Muscle layer of duodenum (tissue), 2 donors: ENCODE measurements around the gene TAF5L.
A peak's percentile ranks its signal among the peaks of the same experiment; 100 is the strongest.

Experiments used
- H3K27ac ChIP-seq: one replicate; pipeline ENCODE4 v1.7.0; 2013; ENCODE audit warnings: mild to moderate bottlenecking, low read length
- H3K27me3 ChIP-seq: one replicate; pipeline ENCODE4 v1.7.0; 2013; ENCODE audit warnings: low read depth, mild to moderate bottlenecking, control low read depth, low read length
- H3K36me3 ChIP-seq, 2 donors: one replicate each; pipeline ENCODE4 v1.7.0; 2013; ENCODE audit warnings: low read length in 2 of 2, control low read depth in 1 of 2, mild to moderate bottlenecking in 1 of 2; ENCODE audit not compliant: insufficient read depth in 2 of 2, control insufficient read depth in 1 of 2
- H3K4me1 ChIP-seq, 2 donors: one replicate each; pipeline ENCODE4 v1.7.0; 2013; ENCODE audit warnings: low read length in 2 of 2, mild to moderate bottlenecking in 2 of 2, control low read depth in 1 of 2, moderate library complexity in 1 of 2; ENCODE audit not compliant: insufficient read depth in 2 of 2, control insufficient read depth in 1 of 2
- H3K4me3 ChIP-seq, 2 donors: one replicate each; pipeline ENCODE4 v1.7.0; 2013; ENCODE audit warnings: low read length in 2 of 2, low read depth in 1 of 2, mild to moderate bottlenecking in 1 of 2
- H3K9me3 ChIP-seq, 2 donors: one replicate each; pipeline ENCODE4 v1.7.0; 2013; ENCODE audit warnings: low read length in 2 of 2, control low read depth in 1 of 2, mild to moderate bottlenecking in 1 of 2; ENCODE audit not compliant: control insufficient read depth in 1 of 2
- donor health status: healthy.

TAF5L gene

GRCh38 chr1:229625915-229626831 is at the start of gene TAF5L, which contains the start of gene URB2:
TAF5L (minus strand) TSS chr1:229626122; CDS start chr1:229614482, 11,640 bp downstream.
URB2 (plus strand) TSS chr1:229626247; CDS start chr1:229627634, 1,387 bp downstream.
- H3K36me3 ChIP-seq = no peaks in the 10 kb centered on the region
- no peaks in the 10 kb centered on the region for H3K27me3 ChIP-seq
- H3K9me3 ChIP-seq = no peaks in the 10 kb centered on the region
- H3K4me1 ChIP-seq = peaks cover 14 to 26% of the 10 kb centered on the region in 2 donors
- peak within 1 kb of the TSS; percentile 40 for H3K27ac ChIP-seq
- peak within 1 kb of the TSS; percentile 91 for H3K4me3 ChIP-seq

- H3K36me3 ChIP-seq = no peaks in the 10 kb centered on the region
- H3K4me1 ChIP-seq = no peaks in the 10 kb centered on the region
- H3K27ac ChIP-seq = no peak overlapping the region
- H3K9me3 ChIP-seq = no peaks in the 10 kb centered on the region
- no peaks in the 10 kb centered on the region for H3K27me3 ChIP-seq
- H3K4me3 ChIP-seq = no peak overlapping the region
These were observed 49.5 kb upstream of the TAF5L start for GRCh38 chr1:229675396-229675795.

- no peak overlapping the region for H3K4me3 ChIP-seq
- H3K9me3 ChIP-seq = no peaks in the 10 kb centered on the region
- H3K4me1 ChIP-seq = no peaks in the 10 kb centered on the region
- H3K27ac ChIP-seq = no peak overlapping the region
- H3K36me3 ChIP-seq = no peaks in the 10 kb centered on the region
- H3K27me3 ChIP-seq = no peaks in the 10 kb centered on the region
These were observed 48.1 kb upstream of the TAF5L start for GRCh38 chr1:229674042-229674441.

- no peak overlapping the region for H3K27ac ChIP-seq
- H3K4me3 ChIP-seq = no peak overlapping the region
- H3K36me3 ChIP-seq = no peaks in the 10 kb centered on the region
- H3K4me1 ChIP-seq = no peaks in the 10 kb centered on the region
- H3K27me3 ChIP-seq = no peaks in the 10 kb centered on the region
- H3K9me3 ChIP-seq = no peaks in the 10 kb centered on the region
These were observed 46.3 kb upstream of the TAF5L start for GRCh38 chr1:229672246-229672645.

GRCh38 chr1:229671310-229671709 is 45.4 kb upstream of the TAF5L start:
- Histone ChIP-seq H3K9me3 (no peaks in the 10 kb centered on the region), H3K4me3 (no peak overlapping the region)

GRCh38 chr1:229669333-229669732 is 43.4 kb upstream of the TAF5L start:
- no peaks in the 10 kb centered on the region for H3K4me1 ChIP-seq
- no peaks in the 10 kb centered on the region for H3K9me3 ChIP-seq
- H3K4me3 ChIP-seq = no peak overlapping the region
- H3K36me3 ChIP-seq = no peaks in the 10 kb centered on the region
- H3K27ac ChIP-seq = no peak overlapping the region
- H3K27me3 ChIP-seq = no peaks in the 10 kb centered on the region

More at GRCh38 chr1:229671310-229671709, 45.4 kb upstream of the TAF5L start:
- Histone ChIP-seq H3K27me3 (no peaks in the 10 kb centered on the region), H3K27ac (no peak overlapping the region), H3K4me1 (no peaks in the 10 kb centered on the region), H3K36me3 (no peaks in the 10 kb centered on the region)

GRCh38 chr1:229666585-229666984 is 40.7 kb upstream of the TAF5L start:
- Histone ChIP-seq H3K4me3 (no peak overlapping the region), H3K27ac (no peak overlapping the region), H3K9me3 (no peaks in the 10 kb centered on the region), H3K27me3 (no peaks in the 10 kb centered on the region), H3K4me1 (peaks cover 1 to 7% of the 10 kb centered on the region in 2 donors), H3K36me3 (no peaks in the 10 kb centered on the region)

GRCh38 chr1:229665912-229666558 is 40.1 kb upstream of the TAF5L start:
- no peaks in the 10 kb centered on the region for H3K27me3 ChIP-seq
- H3K36me3 ChIP-seq = peaks cover 0 to 4% of the 10 kb centered on the region in 2 donors
- H3K4me3 ChIP-seq = no peak overlapping the region
- peaks cover 7 to 9% of the 10 kb centered on the region in 2 donors for H3K4me1 ChIP-seq
- H3K9me3 ChIP-seq = no peaks in the 10 kb centered on the region
- H3K27ac ChIP-seq = no peak overlapping the region

- Histone ChIP-seq H3K9me3 (no peaks in the 10 kb centered on the region), H3K4me3 (no peak overlapping the region), H3K27me3 (no peaks in the 10 kb centered on the region), H3K36me3 (peaks cover 1 to 8% of the 10 kb centered on the region in 2 donors), H3K27ac (no peak overlapping the region), H3K4me1 (peaks cover 7 to 9% of the 10 kb centered on the region in 2 donors)
These were observed 38.3 kb upstream of the TAF5L start for GRCh38 chr1:229664133-229664689.

- Histone ChIP-seq H3K4me3 (no peak overlapping the region), H3K4me1 (peaks cover 7 to 9% of the 10 kb centered on the region in 2 donors), H3K9me3 (no peaks in the 10 kb centered on the region), H3K27me3 (no peaks in the 10 kb centered on the region), H3K36me3 (peaks cover 5 to 15% of the 10 kb centered on the region in 2 donors), H3K27ac (no peak overlapping the region)
These were observed 36.0 kb upstream of the TAF5L start for GRCh38 chr1:229661897-229662296.
